K562 (cell line): ENCODE data around the gene NDUFV2. TPM values are rescaled to one million over a fixed set of nuclear protein-coding genes. Genes with fewer than 3 reads are reported as not detected.
A peak's percentile ranks its signal among the peaks of the same experiment; 100 is the strongest.

ENCODE experiments used
- ATAC-seq: fragments of 200-7000 bp; cut with Tn5 transposase; 3 replicates; pipeline ENCODE4 v1.9.1; 2020; ENCODE audit warnings: moderate library complexity
- BruUV-seq: library from RNA; stranded (reverse); fragments of 400-500 nt; replicated peaks from 2 replicates; lab custom pipeline; 2021; lab: Mats Ljungman, UMichigan
- CTCF ChIA-PET: fragments of 300-600 bp; formaldehyde crosslinking; extraction: SDS; loops from one replicate; lab custom pipeline; 2021; ENCODE audit warnings: low intra/inter-chr PET ratio; lab: Yijun Ruan, JAX
- POLR2A ChIA-PET: fragments of 300-600, 350-650 bp; sonication (Branson Sonifier 250); formaldehyde crosslinking; extraction: SDS; loops from one replicate; lab custom pipeline; 2021; ENCODE audit warnings: antibody characterized with exemption, inconsistent platforms; lab: Yijun Ruan, JAX
- DNase-seq, 4 experiments: peaks; one replicate each; pipeline versions ENCODE4 v3.0.0 to v3.0.0-alpha.2; 2011 to 2018; ENCODE audit warnings: low spot score in 3 of 4, mixed read lengths in 3 of 4; ENCODE audit errors: extremely low read depth in 1 of 4
- FAIRE-seq: peaks from 2 replicates; lab custom pipeline; 2011; peaks lifted over from hg19 to GRCh38; lab: Jason Lieb, UNC
- H2AFZ ChIP-seq: 2 replicates; pipeline ENCODE4 v1.6.0; 2011; ENCODE audit warnings: low read depth, low read length, control low read depth, inconsistent platforms
- H3K27ac ChIP-seq: fragments of 200-600 bp; 3 replicates; pipeline ENCODE4 v1.8.0; 2011; ENCODE audit warnings: low read depth, mild to moderate bottlenecking, control low read depth, inconsistent platforms, low read length, moderate library complexity, mixed read lengths; ENCODE audit errors: extremely low read depth
- H3K27me3 ChIP-seq, 2 experiments: fragments of 300-600 bp in 1 of 2; 2 replicates in 1 of 2; 3 replicates in 1 of 2; pipeline versions ENCODE4 v1.6.0 to v1.8.0; 2011; ENCODE audit warnings: inconsistent platforms in 2 of 2, low read length in 2 of 2, mild to moderate bottlenecking in 1 of 2, mixed read lengths in 1 of 2, moderate library complexity in 1 of 2; ENCODE audit not compliant: control insufficient read depth in 2 of 2, insufficient read depth in 2 of 2
- H3K36me3 ChIP-seq: fragments of 300-600 bp; 3 replicates; pipeline ENCODE4 v1.8.0; 2011; ENCODE audit warnings: mild to moderate bottlenecking, low read length, inconsistent platforms; ENCODE audit not compliant: control insufficient read depth, insufficient read depth
- H3K4me1 ChIP-seq, 2 experiments: fragments of 200-600 bp in 1 of 2; replicated peaks in 1 of 2; 2 replicates in 1 of 2; 3 replicates in 1 of 2; pipeline versions ENCODE4 v1.5.1 to v1.8.0; 2011; ENCODE audit warnings: inconsistent platforms in 2 of 2, low read length in 2 of 2, mild to moderate bottlenecking in 1 of 2, mixed read lengths in 1 of 2, moderate library complexity in 1 of 2; ENCODE audit not compliant: control insufficient read depth in 2 of 2, insufficient read depth in 2 of 2
- H3K4me2 ChIP-seq: 2 replicates; pipeline ENCODE4 v1.6.1; 2011; ENCODE audit warnings: low read length, control low read depth, inconsistent platforms, mixed read lengths; ENCODE audit not compliant: insufficient read depth
- H3K4me3 ChIP-seq: fragments of 200-600 bp; sonication (generic), shearing (Covaris generic); 2 replicates; pipeline ENCODE4 v1.5.1; 2016; ENCODE audit warnings: control low read depth, inconsistent platforms
- H3K79me2 ChIP-seq: fragments of 200-600 bp; 3 replicates; pipeline ENCODE4 v1.8.0; 2011; ENCODE audit warnings: low read length, inconsistent platforms; ENCODE audit not compliant: control insufficient read depth, insufficient read depth
- H3K9ac ChIP-seq, 2 experiments: 2 replicates each; pipeline versions ENCODE4 v1.6.0 to v1.6.1; 2011; ENCODE audit warnings: low read depth in 2 of 2, low read length in 2 of 2, control low read depth in 1 of 2, inconsistent platforms in 1 of 2, mild to moderate bottlenecking in 1 of 2, mixed read lengths in 1 of 2; ENCODE audit not compliant: insufficient read depth in 1 of 2
- H3K9me1 ChIP-seq: one replicate; pipeline ENCODE4 v1.6.0; 2011; ENCODE audit warnings: inconsistent platforms, mild to moderate bottlenecking, low read length, moderate library complexity; ENCODE audit not compliant: control insufficient read depth, insufficient read depth
- H3K9me3 ChIP-seq: replicated peaks from 2 replicates; pipeline ENCODE4 v1.5.1; 2011; ENCODE audit warnings: low read depth, low read length, inconsistent platforms; ENCODE audit not compliant: control insufficient read depth, insufficient read depth
- H4K20me1 ChIP-seq: replicated peaks from 2 replicates; pipeline ENCODE4 v1.6.1; 2011; ENCODE audit warnings: low read length, inconsistent platforms, mixed read lengths; ENCODE audit not compliant: control insufficient read depth, insufficient read depth
- ARID1B ChIP-seq: fragments of 450-650 bp; IDR thresholded peaks from 2 replicates; pipeline ENCODE4 v1.6.1; 2016; ENCODE audit warnings: antibody characterized with exemption, mild to moderate bottlenecking, inconsistent platforms
- CSDE1 ChIP-seq, 2 experiments: fragments of 450-650 bp; IDR thresholded peaks; 2 replicates each; pipeline ENCODE4 v1.6.1; 2016; ENCODE audit warnings: mild to moderate bottlenecking in 1 of 2
- DPF2 ChIP-seq: fragments of 450-650 bp; IDR thresholded peaks from 2 replicates; pipeline ENCODE4 v1.6.1; 2016
- FOXA3 ChIP-seq, 2 experiments: fragments of 450-650 bp in 1 of 2; sonication (generic) in 1 of 2; formaldehyde crosslinking; IDR thresholded peaks in 1 of 2; conservative IDR thresholded peaks in 1 of 2; 2 replicates each; pipeline versions ENCODE4 v1.4.0 to v1.8.0; 2020 to 2022; ENCODE audit warnings: mild to moderate bottlenecking in 2 of 2, missing genetic modification reagents in 1 of 2
- MEIS2 ChIP-seq: fragments of 450-650 bp; IDR thresholded peaks from 2 replicates; pipeline ENCODE4 v1.6.1; 2014; ENCODE audit warnings: mild to moderate bottlenecking; ENCODE audit not compliant: partially characterized antibody
- MNT ChIP-seq, 2 experiments: fragments of 450-650 bp; conservative IDR thresholded peaks; 2 replicates each; pipeline ENCODE4 v1.6.1; 2017; ENCODE audit warnings: mild to moderate bottlenecking in 2 of 2, moderate library complexity in 2 of 2
- RCOR1 ChIP-seq, 2 experiments: IDR thresholded peaks; 2 replicates each; pipeline ENCODE4 v1.6.1; 2012; ENCODE audit warnings: low read depth in 2 of 2, low read length in 2 of 2, borderline replicate concordance in 1 of 2, improper control_type of control experiment in 1 of 2
- RFX1 ChIP-seq: fragments of 450-650 bp; IDR thresholded peaks from 2 replicates; pipeline ENCODE4 v1.6.1; 2016; ENCODE audit warnings: mild to moderate bottlenecking, moderate library complexity
- SMARCA4 ChIP-seq: fragments of 450-650 bp; IDR thresholded peaks from 2 replicates; pipeline ENCODE4 v1.6.1; 2016
- TCF3 ChIP-seq: sonication (generic); formaldehyde crosslinking; IDR thresholded peaks from 2 replicates; pipeline ENCODE4 v1.4.0; 2020; ENCODE audit warnings: mild to moderate bottlenecking, missing genetic modification reagents
- TSC22D4 ChIP-seq: fragments of 450-650 bp; IDR thresholded peaks from 2 replicates; pipeline ENCODE4 v1.6.1; 2016; ENCODE audit warnings: missing genetic modification characterization, missing biosample characterization, control low read depth
- ZNF589 ChIP-seq: fragments of 200-800 bp; sonication (Bioruptor generic); IDR thresholded peaks from 2 replicates; pipeline ENCODE4 v1.6.1; 2016; ENCODE audit warnings: low read depth, missing genetic modification characterization, missing compliant biosample characterization
- ZZZ3 ChIP-seq: fragments of 450-650 bp; IDR thresholded peaks from 2 replicates; pipeline ENCODE4 v1.6.1; 2016; ENCODE audit warnings: antibody characterized with exemption, mild to moderate bottlenecking, moderate library complexity
- WGBS: fragments of 100-300 bp; shearing (Covaris generic); methylation state at CpG from one replicate; pipeline ENCODE4 v1.1.6; 2016; ENCODE audit warnings: low coverage, mixed read lengths; ENCODE audit not compliant: insufficient coverage; ENCODE audit errors: missing lambda C conversion rate; 5-methylcytosine and 5-hydroxymethylcytosine counted together
- in situ Hi-C: fragments of 300-500 bp; cut with MboI; formaldehyde crosslinking; loops from 4 replicates; pipeline ENCODE4 v1.15.0; 2018; ENCODE audit warnings: inconsistent platforms, mixed read lengths
- intact Hi-C: fragments of 100-400 bp; cut with micrococcal nuclease; formaldehyde crosslinking; loops from 2 replicates; pipeline ENCODE4 v1.14.2; 2022
- polyA plus RNA-seq, 8 experiments: library from polyadenylated mRNA; depleted of rRNA in 4 of 8; stranded (reverse) in 5 of 8; unstranded in 3 of 8; fragments of >200 nt; fragmentation: Nextera tagmentation in 2 of 8; fragmentation: Illumina TruSeq in 1 of 8; extraction: Ambion mirVana in 2 of 8; extraction: Trizol in 1 of 8; gene quantifications; 2 replicates each; pipeline versions ENCODE4 v1.2.1 to v1.2.3, GENCODE V29; 2011 to 2014; ENCODE audit warnings: inconsistent platforms in 1 of 8, missing spikeins in 1 of 8
- total RNA-seq, 7 experiments: library from RNA; depleted of rRNA in 6 of 7; stranded (reverse); fragments of >200 nt in 6 of 7; fragmentation: Illumina TruSeq in 2 of 7; extraction: Trizol in 2 of 7; gene quantifications; 2 replicates each; pipeline versions ENCODE4 v1.2.1 to v1.2.3, GENCODE V29; 2011 to 2021; ENCODE audit warnings: low replicate concordance in 1 of 7
- TF ChIP-seq, protein P1 (sequence below): fragments of 250-450 bp; sonication (Bioruptor Pico); IDR thresholded peaks from 2 replicates; pipeline ENCODE4 v1.9.0; 2021; ENCODE audit warnings: mild to moderate bottlenecking, inconsistent platforms

NDUFV2 gene
- total and polyA plus RNA-seq, 9 of the 15 experiments (the other 6 are each of a cell fraction or from before 2014, with no cell fraction given) = 213 to 550 (median 384) TPM

DNA sequence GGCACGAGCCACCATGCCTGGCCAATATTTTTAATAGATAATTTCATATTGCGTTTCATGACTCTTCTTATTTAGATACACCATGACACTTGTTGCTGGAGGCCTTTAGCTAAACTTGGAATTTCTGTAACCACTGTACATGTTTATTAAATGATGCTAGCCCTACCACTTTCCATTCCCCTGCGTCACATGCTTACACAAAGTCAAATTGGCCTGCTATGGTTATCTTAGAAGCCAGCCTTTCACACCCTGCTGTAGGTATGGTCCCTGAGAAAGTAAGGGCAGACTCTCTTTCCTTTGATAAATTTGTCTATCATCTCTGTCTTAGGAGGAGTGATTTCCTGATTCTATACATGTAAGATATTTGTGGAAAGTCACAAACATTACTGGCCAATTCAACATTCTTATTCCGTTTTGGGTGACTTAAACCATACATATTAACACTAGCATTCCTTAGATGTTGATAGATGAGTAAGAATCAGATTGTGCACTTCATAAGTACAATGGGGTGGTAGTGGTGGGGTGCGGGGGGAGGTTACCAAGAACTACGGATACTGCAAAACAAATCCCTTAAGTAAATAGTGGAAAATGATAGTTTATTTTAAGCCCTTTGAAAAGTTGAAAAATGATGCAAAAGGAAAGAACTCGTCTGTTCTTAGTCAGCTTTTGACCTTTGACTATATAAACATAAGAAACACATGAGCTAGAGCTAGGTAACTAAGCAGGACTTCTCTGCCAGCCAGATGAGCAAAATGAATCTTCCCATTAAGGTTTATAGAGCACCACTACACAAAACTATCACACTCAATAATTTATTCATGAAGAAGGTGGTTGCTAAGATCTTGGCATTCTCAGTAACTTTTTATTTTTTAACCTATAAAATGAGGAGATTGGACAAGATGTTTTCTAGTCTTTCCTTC lies 7.9 kb upstream of the NDUFV2 start:
- H3K79me2 ChIP-seq = no peaks in the 10 kb centered on the region
- peak overlapping the region; percentile 98 for H2AFZ ChIP-seq
- DNase-seq (peak in 2 of 4 experiments; percentile 42 to 51), FAIRE-seq (no peak), ATAC-seq (peak; percentile 48)
- no TSS peak for BruUV-seq
- no peaks in the 10 kb centered on the region for H3K36me3 ChIP-seq
- peak overlapping the region; percentile 61; the same call in 1 of the 2 replicates for H3K4me2 ChIP-seq
- peak overlapping the region in 1 of 2 experiments; percentile 35; a peak in 2 of 4 replicates for H3K9ac ChIP-seq
- no peaks in the 10 kb centered on the region for H4K20me1 ChIP-seq
- peak overlapping the region; percentile 50 for H3K27ac ChIP-seq
- in situ Hi-C loops = no loop called here
- POLR2A ChIA-PET = interaction anchor here (0.5 to 1.7 kb wide), 4 partner anchors 9 to 348 kb away, joined by 3 to 5 read pairs (median 3); no protein-coding TSS in a partner anchor
- H3K9me1 ChIP-seq = peaks cover 5% of the 10 kb centered on the region
- CTCF ChIA-PET = no interaction called here
- WGBS = 35% methylated on average over 7 of the region's 7 CpGs
- no peaks in the 10 kb centered on the region for H3K27me3 ChIP-seq
- H3K9me3 ChIP-seq = no peaks in the 10 kb centered on the region
- no peak overlapping the region for H3K4me3 ChIP-seq
- intact Hi-C loops = no loop called here
- H3K4me1 ChIP-seq = peaks cover 3 to 21% of the 10 kb centered on the region in 2 experiments; a peak in 4 of 5 replicates
- no peak for TF ChIP-seq TSC22D4 (tag)
- peak in 1 of 2 experiments; percentile 37; a peak in 1 of 4 replicates for TF ChIP-seq FOXA3 (CRISPR knock-in tag; conservative IDR thresholded peaks at IDR 0.05 in 1 of 2, IDR thresholded peaks at IDR 0.05 in 1 of 2)
- 0 out of 4 replicates have a peak, but pooled peaks of 1 of the 2 experiments have one; percentile 18 for TF ChIP-seq RCOR1 (IDR thresholded peaks at IDR 0.05; ENCODE audit: borderline replicate concordance in 1 of 2, low read depth in 2 of 2, low read length in 2 of 2)
- TF ChIP-seq TCF3 = peak; percentile 34
- TF ChIP-seq ZNF589 (CRISPR knock-in tag) = 0 out of 2 replicates have a peak, but pooled peaks have one; percentile 4
- TF ChIP-seq ZZZ3 = no peak
- TF ChIP-seq DPF2 = peak; percentile 40; the same call in 1 of the 2 replicates
- TF ChIP-seq MNT (conservative IDR thresholded peaks at IDR 0.05) = 0 out of 4 replicates have a peak, but pooled peaks of 1 of the 2 experiments have one; percentile 5
- peak; percentile 43; the same call in 1 of the 2 replicates for TF ChIP-seq ARID1B
- TF ChIP-seq CSDE1 (IDR thresholded peaks at IDR 0.05) = no peak
- TF ChIP-seq RFX1 = 0 out of 2 replicates have a peak, but pooled peaks have one; percentile 9
- TF ChIP-seq, protein P1, sequence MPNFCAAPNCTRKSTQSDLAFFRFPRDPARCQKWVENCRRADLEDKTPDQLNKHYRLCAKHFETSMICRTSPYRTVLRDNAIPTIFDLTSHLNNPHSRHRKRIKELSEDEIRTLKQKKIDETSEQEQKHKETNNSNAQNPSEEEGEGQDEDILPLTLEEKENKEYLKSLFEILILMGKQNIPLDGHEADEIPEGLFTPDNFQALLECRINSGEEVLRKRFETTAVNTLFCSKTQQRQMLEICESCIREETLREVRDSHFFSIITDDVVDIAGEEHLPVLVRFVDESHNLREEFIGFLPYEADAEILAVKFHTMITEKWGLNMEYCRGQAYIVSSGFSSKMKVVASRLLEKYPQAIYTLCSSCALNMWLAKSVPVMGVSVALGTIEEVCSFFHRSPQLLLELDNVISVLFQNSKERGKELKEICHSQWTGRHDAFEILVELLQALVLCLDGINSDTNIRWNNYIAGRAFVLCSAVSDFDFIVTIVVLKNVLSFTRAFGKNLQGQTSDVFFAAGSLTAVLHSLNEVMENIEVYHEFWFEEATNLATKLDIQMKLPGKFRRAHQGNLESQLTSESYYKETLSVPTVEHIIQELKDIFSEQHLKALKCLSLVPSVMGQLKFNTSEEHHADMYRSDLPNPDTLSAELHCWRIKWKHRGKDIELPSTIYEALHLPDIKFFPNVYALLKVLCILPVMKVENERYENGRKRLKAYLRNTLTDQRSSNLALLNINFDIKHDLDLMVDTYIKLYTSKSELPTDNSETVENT (CRISPR knock-in tag) = no peak
- TF ChIP-seq SMARCA4 = peak; percentile 29; the same call in 1 of the 2 replicates
- peak; percentile 25 for TF ChIP-seq MEIS2
